ENCODE measurements around the gene TCTN1. TPM values are rescaled to one million over a fixed set of nuclear protein-coding genes. Genes with fewer than 3 reads are reported as not detected.
"Not testable (repeated sequence)": the region's sequence is repeated elsewhere in the genome, so short reads cannot be mapped to it uniquely, and the experiment has no call there.

The TCTN1 gene
- total and polyA plus RNA-seq, 2 of the 13 experiments (the other 11 are each of a cell fraction or from before 2014, with no cell fraction given) = 13.6 to 16.0 TPM

- TF ChIP-seq FOXA3 (CRISPR knock-in tag; IDR thresholded peaks at IDR 0.05) (0 out of 2 replicates have a peak, but pooled peaks have one; percentile 16), ZNF790 (CRISPR knock-in tag; IDR thresholded peaks at IDR 0.05; ENCODE audit: borderline replicate concordance) (no peak), CEBPB (IDR thresholded peaks at IDR 0.05; ENCODE audit: borderline replicate concordance, low read depth, low read length) (peak; percentile 87)
- TF ChIP-seq, protein P1, sequence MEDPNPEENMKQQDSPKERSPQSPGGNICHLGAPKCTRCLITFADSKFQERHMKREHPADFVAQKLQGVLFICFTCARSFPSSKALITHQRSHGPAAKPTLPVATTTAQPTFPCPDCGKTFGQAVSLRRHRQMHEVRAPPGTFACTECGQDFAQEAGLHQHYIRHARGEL (CRISPR knock-in tag; IDR thresholded peaks at IDR 0.05) = no peak
These were observed 35.5 kb downstream of the TCTN1 start (continued) for GRCh38 chr12:110649341-110649847.

DNA sequence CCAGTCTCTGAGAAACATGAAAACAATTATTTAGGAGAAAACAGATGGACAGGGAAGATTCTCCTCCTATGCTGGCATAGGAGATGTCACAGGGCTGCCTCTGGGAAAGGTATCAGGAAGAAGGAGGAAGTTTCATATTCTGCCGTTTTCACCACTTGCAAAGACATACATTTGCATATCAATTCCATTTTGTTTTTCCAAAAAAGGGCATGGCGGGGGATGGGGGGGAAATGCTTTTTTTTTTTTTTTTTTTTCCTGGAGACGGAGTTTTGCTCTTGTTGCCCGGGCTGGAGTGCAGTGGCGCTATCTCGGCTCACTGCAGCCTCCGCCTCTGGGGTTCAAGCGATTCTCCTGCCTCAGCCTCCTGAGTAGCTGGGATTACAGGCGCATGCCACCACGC lies 40.3 kb downstream of the TCTN1 start:
- CTCF ChIA-PET (ENCODE audit: low intra/inter-chr PET ratio, low total read pairs); H3K27ac ChIP-seq (ENCODE audit: extremely low read length, insufficient read depth, low read length); H3K9me3 ChIP-seq (ENCODE audit: low read length); H3K4me2 ChIP-seq (ENCODE audit: low read depth, low read length); H3K27me3 ChIP-seq (ENCODE audit: control insufficient read depth in 1 of 2, insufficient read depth in 2 of 2, low read length in 2 of 2); ATAC-seq; intact Hi-C loops (cut with micrococcal nuclease; ENCODE audit: unreplicated experiment); H2AFZ ChIP-seq (ENCODE audit: low read length); FAIRE-seq; H3K4me3 ChIP-seq (replicated peaks in 1 of 3; ENCODE audit: insufficient read depth in 1 of 3, low read depth in 2 of 3, low read length in 3 of 3); H3K79me2 ChIP-seq (ENCODE audit: insufficient read depth, low read length); H3K36me3 ChIP-seq (replicated peaks in 1 of 2; ENCODE audit: control insufficient read depth in 1 of 2, insufficient read depth in 2 of 2, low read length in 2 of 2); DNase-seq (ENCODE audit: low spot score); in situ Hi-C loops (cut with HindIII; ENCODE audit: extremely low pct_ligation_motif_present, low pct_unique_long_range_greater_than_20kb); BruUV-seq (replicated peaks); POLR2A ChIA-PET; H4K20me1 ChIP-seq (ENCODE audit: insufficient read depth, low read length); H3K9ac ChIP-seq (ENCODE audit: insufficient read depth, low read depth, low read length): not testable (repeated sequence)
- 90% methylated on average over 10 of the region's 10 CpGs for WGBS (ENCODE audit: low lambda C conversion rate)
- peaks cover 21% of the 10 kb centered on the region for H3K4me1 ChIP-seq (ENCODE audit: insufficient read depth, low read length)

DNA sequence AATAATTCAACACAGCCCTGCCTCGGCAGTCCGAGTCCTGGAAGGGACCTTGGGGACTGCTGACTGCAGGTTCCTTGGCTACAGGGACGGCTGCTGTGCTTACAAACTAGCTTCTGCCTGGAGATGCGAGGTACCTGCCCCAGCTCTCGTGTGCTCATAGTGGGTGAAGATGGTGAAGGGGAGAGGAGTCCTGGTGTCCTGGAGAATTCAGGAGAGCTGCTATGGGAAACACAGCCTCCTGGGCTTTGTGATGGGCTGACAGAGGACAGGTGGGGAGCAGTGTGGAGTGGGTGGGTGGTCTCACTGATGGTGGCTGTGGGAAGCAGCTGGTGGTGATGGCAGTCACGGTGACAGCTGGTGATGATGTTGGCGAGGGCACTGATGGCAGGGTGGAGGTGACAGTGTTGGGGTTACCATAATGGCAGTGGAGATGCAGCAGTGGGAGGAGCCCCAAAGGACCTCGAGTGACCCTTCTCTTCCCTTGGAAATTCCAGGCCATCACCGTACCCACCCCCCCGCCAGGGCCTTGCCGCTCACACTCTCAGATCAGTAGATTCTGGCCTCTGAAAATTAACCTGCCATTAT lies 42.2 kb downstream of the TCTN1 start:
- intact Hi-C loops (cut with micrococcal nuclease; ENCODE audit: unreplicated experiment) = no loop called here
- in situ Hi-C loops (cut with HindIII; ENCODE audit: extremely low pct_ligation_motif_present, low pct_unique_long_range_greater_than_20kb) = no loop called here
- H3K79me2 ChIP-seq (ENCODE audit: insufficient read depth, low read length) = no peaks in the 10 kb centered on the region
- TF ChIP-seq JUNB (CRISPR knock-in tag; IDR thresholded peaks at IDR 0.05; ENCODE audit: borderline replicate concordance) (no peak), NCOA5 (CRISPR knock-in tag; IDR thresholded peaks at IDR 0.05) (no peak), IKZF4 (CRISPR knock-in tag; IDR thresholded peaks at IDR 0.05; ENCODE audit: borderline replicate concordance, low read depth, not compliant biosample characterization) (no peak), RNF219 (CRISPR knock-in tag; IDR thresholded peaks at IDR 0.05) (no peak), CREB1 (IDR thresholded peaks at IDR 0.05) (no peak), CREB1 (CRISPR knock-in tag; IDR thresholded peaks at IDR 0.05) (no peak), SCMH1 (CRISPR knock-in tag; IDR thresholded peaks at IDR 0.05; ENCODE audit: borderline replicate concordance) (no peak)
- TF ChIP-seq, protein P2, sequence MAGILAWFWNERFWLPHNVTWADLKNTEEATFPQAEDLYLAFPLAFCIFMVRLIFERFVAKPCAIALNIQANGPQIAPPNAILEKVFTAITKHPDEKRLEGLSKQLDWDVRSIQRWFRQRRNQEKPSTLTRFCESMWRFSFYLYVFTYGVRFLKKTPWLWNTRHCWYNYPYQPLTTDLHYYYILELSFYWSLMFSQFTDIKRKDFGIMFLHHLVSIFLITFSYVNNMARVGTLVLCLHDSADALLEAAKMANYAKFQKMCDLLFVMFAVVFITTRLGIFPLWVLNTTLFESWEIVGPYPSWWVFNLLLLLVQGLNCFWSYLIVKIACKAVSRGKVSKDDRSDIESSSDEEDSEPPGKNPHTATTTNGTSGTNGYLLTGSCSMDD (CRISPR knock-in tag; IDR thresholded peaks at IDR 0.05) = no peak

More for the DNA sequence above, 42.2 kb downstream of the TCTN1 start:
- WGBS (ENCODE audit: low lambda C conversion rate) = 64% methylated on average over 10 of the region's 11 CpGs
- ChIA-PET CTCF (ENCODE audit: low intra/inter-chr PET ratio, low total read pairs) (no interaction called here), POLR2A (interaction anchor here (0.7 kb wide), 1 partner anchor 320 kb away, joined by 3 read pairs; no protein-coding TSS in a partner anchor)
- DNase-seq (ENCODE audit: low spot score) = no peak
- no peak overlapping the region for H3K4me3 ChIP-seq (replicated peaks in 1 of 3; ENCODE audit: insufficient read depth in 1 of 3, low read depth in 2 of 3, low read length in 3 of 3)
- BruUV-seq (replicated peaks) = no TSS peak
- H3K9ac ChIP-seq (ENCODE audit: insufficient read depth, low read depth, low read length) = no peak overlapping the region
- no peak overlapping the region for H3K4me2 ChIP-seq (ENCODE audit: low read depth, low read length)
- H2AFZ ChIP-seq (ENCODE audit: low read length) = no peak overlapping the region
- H4K20me1 ChIP-seq (ENCODE audit: insufficient read depth, low read length) = no peaks in the 10 kb centered on the region
- FAIRE-seq = no peak
- no peaks in the 10 kb centered on the region; a peak in 1 of 5 replicates for H3K27me3 ChIP-seq (ENCODE audit: control insufficient read depth in 1 of 2, insufficient read depth in 2 of 2, low read length in 2 of 2)
- no peaks in the 10 kb centered on the region for H3K9me3 ChIP-seq (ENCODE audit: low read length)
- no peak for ATAC-seq
- peaks cover 13% of the 10 kb centered on the region for H3K4me1 ChIP-seq (ENCODE audit: insufficient read depth, low read length)
- no peaks in the 10 kb centered on the region for H3K36me3 ChIP-seq (replicated peaks in 1 of 2; ENCODE audit: control insufficient read depth in 1 of 2, insufficient read depth in 2 of 2, low read length in 2 of 2)
- H3K27ac ChIP-seq (ENCODE audit: extremely low read length, insufficient read depth, low read length) = no peak overlapping the region
